ENCODE data around the gene MAGEA9. TPM values are rescaled to one million over a fixed set of nuclear protein-coding genes. Genes with fewer than 3 reads are reported as not detected.

MAGEA9 gene
- total and polyA plus RNA-seq, 3 experiments from 2014 or later: not detected

DNA sequence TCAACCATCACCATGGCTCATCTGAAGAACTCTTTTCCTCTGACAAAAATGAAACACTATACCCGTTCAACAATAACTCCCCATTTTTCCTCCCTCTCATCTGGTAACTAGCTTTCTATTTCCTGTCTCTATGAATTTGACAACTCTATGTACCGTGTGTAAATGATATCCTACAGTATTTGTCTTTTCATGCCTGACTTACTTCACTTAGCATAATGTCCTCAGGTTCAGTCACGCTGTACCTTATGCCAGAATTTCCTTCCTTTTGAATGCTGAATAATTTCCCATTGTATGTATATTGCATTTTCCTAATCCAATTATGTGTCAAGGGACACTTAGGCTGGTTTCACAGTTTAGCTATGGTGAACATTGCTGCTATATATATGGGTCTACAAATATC lies 18.2 kb downstream of the MAGEA9 start:
- peaks cover 8% of the 10 kb centered on the region for H3K4me1 ChIP-seq (ENCODE audit: insufficient read depth, low read length)
- H3K27ac ChIP-seq (ENCODE audit: low read depth, low read length): no peak overlapping the region
- no peak overlapping the region for H3K27ac Mint-ChIP-seq
- no peaks in the 10 kb centered on the region for H3K27me3 ChIP-seq (ENCODE audit: insufficient read depth, low read length, poor library complexity, severe bottlenecking)
- CTCF ChIA-PET: no interaction called here
- peaks cover 0 to 4% of the 10 kb centered on the region in 2 donors for H3K27me3 Mint-ChIP-seq
- no peaks in the 10 kb centered on the region for H3K36me3 Mint-ChIP-seq
- H3K4me1 Mint-ChIP-seq: peaks cover 15 to 33% (median 23%) of the 10 kb centered on the region in 3 donors
- H3K9me3 Mint-ChIP-seq: no peaks in the 10 kb centered on the region
- H3K4me3 ChIP-seq (ENCODE audit: low read length): no peak overlapping the region
- POLR2A ChIA-PET: no interaction called here
- no peaks in the 10 kb centered on the region for H3K9me3 ChIP-seq (ENCODE audit: low read length)
- H3K4me3 Mint-ChIP-seq: no peak overlapping the region
- DNase-seq: no peak
- no peaks in the 10 kb centered on the region for H3K36me3 ChIP-seq (ENCODE audit: insufficient read depth, low read length)

DNA sequence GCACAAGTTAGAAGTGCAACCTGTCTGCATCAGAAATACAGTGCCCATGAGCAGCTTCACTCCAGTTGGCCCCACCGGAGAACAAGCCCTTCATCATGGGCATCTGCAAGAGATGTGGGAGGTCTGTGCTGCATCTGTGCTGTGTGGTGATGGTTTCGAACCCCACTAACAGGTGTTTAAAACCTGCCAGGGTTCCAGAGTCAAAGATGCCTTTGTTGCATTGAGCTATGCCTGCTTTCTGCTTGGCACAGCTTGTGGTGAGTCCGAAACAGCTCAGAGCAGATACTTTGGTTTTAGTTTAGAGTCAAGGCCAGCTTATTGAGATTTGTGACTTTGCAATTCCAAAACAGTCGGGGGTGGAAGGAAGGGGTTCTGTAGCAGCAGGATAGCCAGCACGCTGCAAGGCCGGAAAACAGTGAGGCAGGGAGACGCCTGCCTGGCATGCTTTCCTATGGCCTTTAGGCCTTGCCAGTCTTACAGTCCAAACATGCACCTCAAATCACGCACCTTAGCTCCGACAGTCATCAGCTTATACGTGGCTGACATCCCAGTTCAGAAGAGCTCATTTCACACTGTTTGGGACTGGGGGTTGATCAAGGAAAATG lies 21.8 kb downstream of the MAGEA9 start:
- H3K4me3 ChIP-seq (ENCODE audit: low read length): no peak overlapping the region
- Mint-ChIP-seq H3K27me3 (peaks cover 0 to 4% of the 10 kb centered on the region in 2 donors), H3K36me3 (no peaks in the 10 kb centered on the region), H3K27ac (no peak overlapping the region), H3K4me1 (peaks cover 10 to 20% (median 13%) of the 10 kb centered on the region in 3 donors), H3K9me3 (no peaks in the 10 kb centered on the region), H3K4me3 (no peak overlapping the region)
- no peaks in the 10 kb centered on the region for H3K9me3 ChIP-seq (ENCODE audit: low read length)
- no peak overlapping the region for H3K27ac ChIP-seq (ENCODE audit: low read depth, low read length)
- no peak for DNase-seq
- ChIA-PET CTCF (no interaction called here), POLR2A (no interaction called here)
- H3K27me3 ChIP-seq (ENCODE audit: insufficient read depth, low read length, poor library complexity, severe bottlenecking): no peaks in the 10 kb centered on the region
- H3K4me1 ChIP-seq (ENCODE audit: insufficient read depth, low read length): peaks cover 8% of the 10 kb centered on the region
- no peaks in the 10 kb centered on the region for H3K36me3 ChIP-seq (ENCODE audit: insufficient read depth, low read length)

DNA sequence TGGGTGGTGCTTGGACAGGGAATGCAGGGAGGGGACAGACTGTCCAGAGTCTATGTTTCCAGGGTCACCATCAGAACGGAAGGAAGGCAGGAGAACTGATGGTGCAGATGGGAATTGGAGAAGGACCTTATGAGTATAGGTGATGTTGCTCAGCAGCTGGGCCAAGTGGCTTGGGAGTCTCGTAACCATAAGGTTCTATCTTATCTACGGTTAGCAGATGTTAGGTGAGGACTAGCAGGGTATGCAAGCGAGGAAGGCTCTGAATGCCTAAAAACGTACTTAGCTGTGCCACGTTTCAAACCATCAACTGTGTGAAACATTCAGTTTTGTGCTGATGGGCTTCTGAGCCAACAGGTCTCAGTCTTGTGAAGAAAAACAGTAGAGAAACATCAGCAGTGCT lies 22.4 kb downstream of the MAGEA9 start:
- Histone ChIP-seq H3K27ac (ENCODE audit: low read depth, low read length) (no peak overlapping the region), H3K36me3 (ENCODE audit: insufficient read depth, low read length) (no peaks in the 10 kb centered on the region), H3K4me1 (ENCODE audit: insufficient read depth, low read length) (peaks cover 8% of the 10 kb centered on the region), H3K9me3 (ENCODE audit: low read length) (no peaks in the 10 kb centered on the region), H3K4me3 (ENCODE audit: low read length) (no peak overlapping the region), H3K27me3 (ENCODE audit: insufficient read depth, low read length, poor library complexity, severe bottlenecking) (no peaks in the 10 kb centered on the region)
- H3K4me1 Mint-ChIP-seq: peaks cover 10 to 17% (median 11%) of the 10 kb centered on the region in 3 donors
- no peak for DNase-seq
- ChIA-PET POLR2A (no interaction called here), CTCF (no interaction called here)
- no peaks in the 10 kb centered on the region for H3K36me3 Mint-ChIP-seq
- H3K27me3 Mint-ChIP-seq: peaks cover 0 to 4% of the 10 kb centered on the region in 2 donors
- no peaks in the 10 kb centered on the region for H3K9me3 Mint-ChIP-seq
- H3K4me3 Mint-ChIP-seq: no peak overlapping the region
- no peak overlapping the region for H3K27ac Mint-ChIP-seq

DNA sequence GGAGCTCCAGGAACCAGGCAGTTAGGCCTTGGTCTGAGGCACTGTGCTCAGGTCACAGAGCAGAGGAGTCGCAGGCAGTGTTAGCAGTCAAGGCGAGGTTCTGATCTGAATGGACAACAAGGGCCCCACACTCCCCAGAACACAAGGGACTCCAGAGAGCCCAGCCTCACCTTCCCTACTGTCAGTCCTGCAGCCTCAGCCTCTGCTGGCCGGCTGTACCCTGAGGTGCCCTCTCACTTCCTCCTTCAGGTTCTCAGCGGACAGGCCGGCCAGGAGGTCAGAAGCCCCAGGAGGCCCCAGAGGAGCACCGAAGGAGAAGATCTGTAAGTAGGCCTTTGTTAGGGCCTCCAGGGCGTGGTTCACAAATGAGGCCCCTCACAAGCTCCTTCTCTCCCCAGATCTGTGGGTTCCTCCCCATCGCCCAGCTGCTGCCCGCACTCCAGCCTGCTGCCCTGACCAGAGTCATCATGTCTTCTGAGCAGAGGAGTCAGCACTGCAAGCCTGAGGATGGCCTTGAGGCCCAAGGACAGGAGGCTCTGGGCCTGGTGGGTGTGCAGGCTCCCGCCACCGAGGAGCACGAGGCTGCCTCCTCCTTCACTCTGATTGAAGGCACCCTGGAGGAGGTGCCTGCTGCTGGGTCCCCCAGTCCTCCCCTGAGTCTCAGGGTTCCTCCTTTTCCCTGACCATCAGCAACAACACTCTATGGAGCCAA lies 26.2 kb downstream of the MAGEA9 start:
- POLR2A ChIA-PET: no interaction called here
- Mint-ChIP-seq H3K27ac (peak overlapping the region in 1 of 8 donors; percentile 33), H3K36me3 (no peaks in the 10 kb centered on the region), H3K9me3 (no peaks in the 10 kb centered on the region), H3K4me1 (no peaks in the 10 kb centered on the region), H3K4me3 (no peak overlapping the region), H3K27me3 (peaks cover 0 to 5% of the 10 kb centered on the region in 2 donors)
- CTCF ChIA-PET: no interaction called here
- no peaks in the 10 kb centered on the region for H3K27me3 ChIP-seq (ENCODE audit: insufficient read depth, low read length, poor library complexity, severe bottlenecking)
- no peaks in the 10 kb centered on the region for H3K9me3 ChIP-seq (ENCODE audit: low read length)
- H3K36me3 ChIP-seq (ENCODE audit: insufficient read depth, low read length): no peaks in the 10 kb centered on the region
- no peaks in the 10 kb centered on the region for H3K4me1 ChIP-seq (ENCODE audit: insufficient read depth, low read length)
- no peak for DNase-seq
- no peak overlapping the region for H3K4me3 ChIP-seq (ENCODE audit: low read length)
- H3K27ac ChIP-seq (ENCODE audit: low read depth, low read length): no peak overlapping the region

DNA sequence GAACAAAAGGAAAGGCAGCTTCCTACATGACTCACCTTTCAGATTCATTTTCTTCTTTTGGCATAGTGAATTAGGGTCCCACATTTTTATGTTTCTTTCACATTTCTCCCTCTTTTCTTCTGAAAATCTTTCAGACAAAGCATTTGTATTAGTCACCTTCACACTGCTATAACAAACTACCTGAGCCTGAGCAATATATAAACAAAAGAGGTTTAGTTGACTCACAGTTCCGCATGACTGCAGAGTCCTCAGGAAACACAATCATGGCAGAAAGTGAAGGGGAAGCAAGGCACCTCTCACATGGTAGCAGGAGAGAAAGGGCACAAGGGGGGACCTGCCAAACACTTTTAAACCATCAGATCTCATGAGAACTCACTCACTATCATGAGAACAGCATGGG lies 36.9 kb downstream of the MAGEA9 start:
- no peak overlapping the region for H3K27ac ChIP-seq (ENCODE audit: low read depth, low read length)
- H3K4me3 ChIP-seq (ENCODE audit: low read length): no peak overlapping the region
- no peaks in the 10 kb centered on the region for H3K4me1 Mint-ChIP-seq
- no peak overlapping the region for H3K27ac Mint-ChIP-seq
- ChIA-PET POLR2A (no interaction called here), CTCF (no interaction called here)
- no peaks in the 10 kb centered on the region for H3K9me3 ChIP-seq (ENCODE audit: low read length)
- peaks cover 11 to 24% of the 10 kb centered on the region in 2 donors for H3K27me3 Mint-ChIP-seq
- DNase-seq: no peak
- H3K9me3 Mint-ChIP-seq: no peaks in the 10 kb centered on the region
- H3K36me3 Mint-ChIP-seq: no peaks in the 10 kb centered on the region
- H3K4me1 ChIP-seq (ENCODE audit: insufficient read depth, low read length): no peaks in the 10 kb centered on the region
- no peaks in the 10 kb centered on the region for H3K27me3 ChIP-seq (ENCODE audit: insufficient read depth, low read length, poor library complexity, severe bottlenecking)
- no peak overlapping the region for H3K4me3 Mint-ChIP-seq
- H3K36me3 ChIP-seq (ENCODE audit: insufficient read depth, low read length): no peaks in the 10 kb centered on the region

DNA sequence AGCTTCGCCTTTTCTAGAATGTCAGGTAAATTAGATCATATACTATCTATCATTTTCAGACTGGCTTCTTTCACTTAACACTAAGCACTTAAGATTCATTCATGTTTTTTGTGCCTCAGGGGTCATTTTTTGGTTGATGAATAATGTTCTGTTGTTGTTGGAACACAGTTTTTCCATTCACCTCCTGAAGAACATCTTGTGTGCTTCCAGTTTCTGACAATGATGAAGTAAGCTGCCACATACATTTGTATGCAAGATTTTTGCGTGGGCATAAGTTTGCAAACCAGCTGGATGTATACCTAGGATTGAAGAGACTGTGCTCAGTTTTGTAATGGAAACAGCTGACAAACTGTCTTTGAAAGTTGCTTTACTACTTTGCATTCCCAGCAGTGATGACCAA lies 37.6 kb downstream of the MAGEA9 start:
- Histone ChIP-seq H3K27me3 (ENCODE audit: insufficient read depth, low read length, poor library complexity, severe bottlenecking) (no peaks in the 10 kb centered on the region), H3K36me3 (ENCODE audit: insufficient read depth, low read length) (no peaks in the 10 kb centered on the region), H3K4me3 (ENCODE audit: low read length) (no peak overlapping the region), H3K27ac (ENCODE audit: low read depth, low read length) (no peak overlapping the region), H3K4me1 (ENCODE audit: insufficient read depth, low read length) (no peaks in the 10 kb centered on the region), H3K9me3 (ENCODE audit: low read length) (no peaks in the 10 kb centered on the region)
- H3K4me1 Mint-ChIP-seq: no peaks in the 10 kb centered on the region
- POLR2A ChIA-PET: no interaction called here
- CTCF ChIA-PET: no interaction called here
- H3K36me3 Mint-ChIP-seq: no peaks in the 10 kb centered on the region
- no peak overlapping the region for H3K4me3 Mint-ChIP-seq
- no peak overlapping the region for H3K27ac Mint-ChIP-seq
- no peak for DNase-seq
- H3K27me3 Mint-ChIP-seq: peaks cover 11 to 23% of the 10 kb centered on the region in 2 donors
- H3K9me3 Mint-ChIP-seq: no peaks in the 10 kb centered on the region

DNA sequence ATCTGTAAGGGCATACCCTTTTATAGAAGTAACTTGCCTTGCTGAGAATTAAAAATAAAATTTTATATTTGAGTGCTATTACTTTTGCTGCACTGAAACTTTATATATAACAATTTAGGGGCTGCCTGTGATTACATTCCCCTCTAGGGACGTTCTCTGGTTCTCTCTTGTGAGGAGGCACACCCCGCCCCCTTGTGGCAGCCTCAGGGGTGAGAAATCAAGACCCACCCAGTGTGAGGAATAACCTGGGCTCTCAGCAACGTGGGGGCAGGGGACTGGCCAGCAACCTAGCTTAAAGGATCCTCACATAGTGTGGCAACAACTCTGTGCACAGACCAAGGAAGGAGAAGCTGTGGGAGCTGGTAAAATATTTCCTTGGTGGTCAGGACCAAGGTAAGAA lies 43.7 kb downstream of the MAGEA9 start:
- no peaks in the 10 kb centered on the region for H3K36me3 Mint-ChIP-seq
- POLR2A ChIA-PET: no interaction called here

DNA sequence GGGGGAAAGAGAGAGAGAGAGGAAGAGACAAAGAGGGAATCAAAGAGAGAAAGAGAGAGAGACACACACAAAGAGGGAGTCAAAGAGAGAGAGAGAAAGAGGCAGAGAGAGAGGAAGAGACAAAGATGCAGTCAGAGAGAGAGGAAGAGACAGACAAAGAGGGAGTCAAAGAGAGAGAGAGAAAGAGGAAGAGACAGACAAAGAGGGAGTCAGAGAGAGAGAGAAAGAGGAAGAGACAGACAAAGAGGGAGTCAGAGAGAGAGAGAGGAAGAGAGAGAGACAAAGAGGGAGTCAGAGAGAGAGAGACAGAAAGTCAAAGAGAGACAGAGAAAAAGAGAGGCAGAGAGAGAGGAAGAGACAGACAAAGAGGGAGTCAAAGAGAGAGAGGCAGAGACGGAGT lies 45.5 kb downstream of the MAGEA9 start:
- DNase-seq: no peak
- Histone ChIP-seq H3K36me3 (ENCODE audit: insufficient read depth, low read length) (no peaks in the 10 kb centered on the region), H3K9me3 (ENCODE audit: low read length) (no peaks in the 10 kb centered on the region), H3K27ac (ENCODE audit: low read depth, low read length) (no peak overlapping the region), H3K4me3 (ENCODE audit: low read length) (no peak overlapping the region), H3K27me3 (ENCODE audit: insufficient read depth, low read length, poor library complexity, severe bottlenecking) (no peaks in the 10 kb centered on the region), H3K4me1 (ENCODE audit: insufficient read depth, low read length) (peaks cover 11% of the 10 kb centered on the region)
- peaks cover 24 to 36% (median 30%) of the 10 kb centered on the region in 3 donors for H3K4me1 Mint-ChIP-seq
- H3K27ac Mint-ChIP-seq: no peak overlapping the region
- H3K4me3 Mint-ChIP-seq: peak overlapping the region in 2 of 7 donors; percentile 30 to 74
- CTCF ChIA-PET: no interaction called here
- POLR2A ChIA-PET: no interaction called here
- H3K36me3 Mint-ChIP-seq: no peaks in the 10 kb centered on the region
- H3K9me3 Mint-ChIP-seq: no peaks in the 10 kb centered on the region
- peaks cover 12 to 13% of the 10 kb centered on the region in 2 donors for H3K27me3 Mint-ChIP-seq

More for the DNA sequence above, 43.7 kb downstream of the MAGEA9 start:
- H3K4me1 Mint-ChIP-seq: peaks cover 19 to 28% (median 27%) of the 10 kb centered on the region in 3 donors
- CTCF ChIA-PET: no interaction called here
- peak; percentile 3 to 62 (median 15) for DNase-seq
- no peaks in the 10 kb centered on the region for H3K9me3 Mint-ChIP-seq
- no peak overlapping the region for H3K27ac ChIP-seq (ENCODE audit: low read depth, low read length)
- H3K4me3 ChIP-seq (ENCODE audit: low read length): no peak overlapping the region
- no peaks in the 10 kb centered on the region for H3K36me3 ChIP-seq (ENCODE audit: insufficient read depth, low read length)
- no peak overlapping the region for H3K4me3 Mint-ChIP-seq
- H3K4me1 ChIP-seq (ENCODE audit: insufficient read depth, low read length): peaks cover 9% of the 10 kb centered on the region
- peak overlapping the region in 1 of 8 donors; percentile 55 for H3K27ac Mint-ChIP-seq
- no peaks in the 10 kb centered on the region for H3K27me3 ChIP-seq (ENCODE audit: insufficient read depth, low read length, poor library complexity, severe bottlenecking)
- H3K27me3 Mint-ChIP-seq: peaks cover 9 to 19% of the 10 kb centered on the region in 2 donors
- no peaks in the 10 kb centered on the region for H3K9me3 ChIP-seq (ENCODE audit: low read length)

Data from CD8-positive, alpha-beta memory T cell (primary cell).